Adrenal gland (tissue), 12 donors: ENCODE data around the gene SLC4A3. TPM values are rescaled to one million over a fixed set of nuclear protein-coding genes. Genes with fewer than 3 reads are reported as not detected.

Source experiments
- DNase-seq, 7 donors: peaks; one replicate each; pipeline ENCODE4 v3.0.0-alpha.2; 2019 to 2020
- H3K27ac ChIP-seq, 5 donors: fragments of 200-600 bp; sonication (generic) in 4 of 5; 1 replicate in 3 of 5; 2 replicates in 2 of 5; pipeline versions ENCODE4 v1.5.1 to v1.8.0; 2016 to 2020; ENCODE audit warnings: mild to moderate bottlenecking in 1 of 5
- H3K27me3 ChIP-seq: fragments of 200-600 bp; 2 replicates; pipeline ENCODE4 v1.8.0; 2021
- H3K36me3 ChIP-seq, 2 donors: fragments of 200-600 bp; replicated peaks in 1 of 2; 1 replicate in 1 of 2; 2 replicates in 1 of 2; pipeline versions ENCODE4 v1.5.1 to v1.8.0; 2018 to 2022
- H3K4me1 ChIP-seq, 2 donors: fragments of 200-600 bp; replicated peaks in 1 of 2; 1 replicate in 1 of 2; 2 replicates in 1 of 2; pipeline versions ENCODE4 v1.5.1 to v1.8.0; 2018 to 2021
- H3K4me3 ChIP-seq, 4 donors: fragments of 200-600 bp; sonication (generic) in 3 of 4; one replicate each; pipeline ENCODE4 v1.5.1; 2016 to 2018
- H3K9me3 ChIP-seq, 3 donors: fragments of 200-600 bp; sonication (generic) in 1 of 3; replicated peaks in 1 of 3; 1 replicate in 2 of 3; 2 replicates in 1 of 3; pipeline versions ENCODE4 v1.5.1 to v1.8.0; 2016 to 2021
- POLR2A ChIP-seq, 2 donors: fragments of 450-650 bp; IDR thresholded peaks; one replicate each; pipeline ENCODE4 v1.6.1; 2017; ENCODE audit warnings: antibody characterized with exemption in 2 of 2, mild to moderate bottlenecking in 2 of 2, moderate library complexity in 1 of 2
- WGBS, 4 donors: extraction: QIAGEN DNeasy Blood & Tissue Kit in 2 of 4; methylation state at CpG; one replicate each; pipeline versions ENCODE4 v1.1.5 to v1.1.7; 2013 to 2017; 5-methylcytosine and 5-hydroxymethylcytosine counted together
- intact Hi-C, 2 donors: fragments of 100-400 bp; cut with DNase I; formaldehyde crosslinking; loops; one replicate each; pipeline versions ENCODE4 v1.14.1 to v1.15.0; 2022 to 2023
- polyA plus RNA-seq, 3 donors: library from polyadenylated mRNA; stranded (reverse); fragments of 200-250 nt in 2 of 3; fragments of 350-450 nt in 1 of 3; fragmentation: Illumina TruSeq in 1 of 3; extraction: RNeasy Lipid Tissue Mini Kit (QIAGEN cat#74804) in 1 of 3; gene quantifications; one replicate each; pipeline ENCODE4 v1.2.3, GENCODE V29; 2013 to 2014
- total RNA-seq, 9 donors: library from RNA; depleted of rRNA in 4 of 9; stranded (reverse); fragments of >200 nt in 4 of 9; fragments of 120-200 nt in 1 of 9; fragmentation: NEBNext Ultra II Directional in 1 of 9; extraction: Animal tissue kit (Norgen Biotek cat#: 25700) in 1 of 9; gene quantifications; one replicate each; pipeline versions ENCODE4 v1.1.0 to v1.2.4, GENCODE V29; 2013 to 2023
- TF ChIP-seq, protein P1 (sequence below), 6 experiments: fragments of 450-650 bp in 4 of 6; fragments of 200-600 bp in 2 of 6; sonication (generic) in 1 of 6; IDR thresholded peaks; 1 replicate in 5 of 6; 2 replicates in 1 of 6; pipeline versions ENCODE4 v1.5.1 to v1.8.0; 2016 to 2021; ENCODE audit warnings: antibody characterized with exemption in 6 of 6, mild to moderate bottlenecking in 2 of 6, moderate library complexity in 1 of 6
- donor health status: healthy with polysubstance abuse.
- donor health status: Bipolar disorder and iron deficiency.
- donor health status: DM: yes; HTN: yes; CAD: no.
- donor health status: DM: no; HTN: no; CAD: no.
- donor health status: DM: no; HTN: no; CAD: no.
- donor health status: DM: yes; HTN: yes; CAD: no.

Gene SLC4A3
- total and polyA plus RNA-seq, 12 donors, result 3.9 to 40.5 (median 15.0) TPM

DNA sequence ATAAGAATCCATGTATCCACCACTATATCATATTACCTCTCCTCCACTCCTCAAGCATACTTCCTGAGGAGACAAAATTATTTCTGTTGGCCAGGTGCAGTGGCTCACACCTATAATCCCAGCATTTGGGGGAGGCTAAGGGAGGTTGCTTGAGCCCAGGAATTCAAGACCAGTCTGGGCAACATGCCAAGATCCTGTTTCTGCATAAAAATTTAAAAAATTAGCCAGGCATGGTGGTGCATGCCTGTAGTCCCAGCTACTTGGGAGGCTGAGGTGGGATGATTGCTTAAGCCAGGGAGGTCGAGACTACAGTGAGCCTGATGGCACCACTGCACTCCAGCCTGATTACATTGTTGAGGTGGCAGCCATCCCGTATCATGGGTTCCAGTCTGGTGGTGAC lies 46.1 kb upstream of the SLC4A3 start:
- Histone ChIP-seq H3K27ac (no peak overlapping the region), H3K4me1 (no peaks in the 10 kb centered on the region), H3K36me3 (no peaks in the 10 kb centered on the region), H3K4me3 (no peak overlapping the region), H3K9me3 (no peaks in the 10 kb centered on the region), H3K27me3 (no peaks in the 10 kb centered on the region)
- intact Hi-C loops, result no loop called here
- TF ChIP-seq POLR2A (IDR thresholded peaks at IDR 0.05), result no peak
- TF ChIP-seq, protein P1, sequence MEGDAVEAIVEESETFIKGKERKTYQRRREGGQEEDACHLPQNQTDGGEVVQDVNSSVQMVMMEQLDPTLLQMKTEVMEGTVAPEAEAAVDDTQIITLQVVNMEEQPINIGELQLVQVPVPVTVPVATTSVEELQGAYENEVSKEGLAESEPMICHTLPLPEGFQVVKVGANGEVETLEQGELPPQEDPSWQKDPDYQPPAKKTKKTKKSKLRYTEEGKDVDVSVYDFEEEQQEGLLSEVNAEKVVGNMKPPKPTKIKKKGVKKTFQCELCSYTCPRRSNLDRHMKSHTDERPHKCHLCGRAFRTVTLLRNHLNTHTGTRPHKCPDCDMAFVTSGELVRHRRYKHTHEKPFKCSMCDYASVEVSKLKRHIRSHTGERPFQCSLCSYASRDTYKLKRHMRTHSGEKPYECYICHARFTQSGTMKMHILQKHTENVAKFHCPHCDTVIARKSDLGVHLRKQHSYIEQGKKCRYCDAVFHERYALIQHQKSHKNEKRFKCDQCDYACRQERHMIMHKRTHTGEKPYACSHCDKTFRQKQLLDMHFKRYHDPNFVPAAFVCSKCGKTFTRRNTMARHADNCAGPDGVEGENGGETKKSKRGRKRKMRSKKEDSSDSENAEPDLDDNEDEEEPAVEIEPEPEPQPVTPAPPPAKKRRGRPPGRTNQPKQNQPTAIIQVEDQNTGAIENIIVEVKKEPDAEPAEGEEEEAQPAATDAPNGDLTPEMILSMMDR (IDR thresholded peaks at IDR 0.05), result no peak
- no peak for DNase-seq
- 75 to 86% (median 79%) methylated on average over 2 of the region's 2 CpGs for WGBS, 4 donors

DNA sequence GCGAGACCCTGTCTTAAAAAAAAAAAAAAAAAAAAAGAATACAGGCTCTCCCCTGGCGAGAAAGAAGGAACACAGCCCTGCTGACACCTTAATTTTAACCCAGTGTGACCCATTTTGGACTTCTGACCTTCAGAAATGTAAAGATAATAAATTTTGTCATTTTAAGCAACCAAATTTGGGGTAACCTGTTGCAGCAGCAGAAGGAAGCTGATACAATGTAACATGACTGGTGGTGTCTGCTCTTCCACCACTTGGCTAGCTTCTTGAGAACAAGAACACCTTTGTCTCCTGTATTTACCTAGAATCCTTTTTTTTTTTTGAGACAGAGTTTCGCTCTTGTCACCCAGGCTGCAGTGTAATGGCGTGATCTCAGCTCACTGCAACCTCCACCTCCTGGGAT lies 36.3 kb upstream of the SLC4A3 start:
- H3K27me3 ChIP-seq, result no peaks in the 10 kb centered on the region
- no peaks in the 10 kb centered on the region for H3K4me1 ChIP-seq
- H3K36me3 ChIP-seq, result no peaks in the 10 kb centered on the region
- intact Hi-C loops, result no loop called here
- no peak for TF ChIP-seq POLR2A (IDR thresholded peaks at IDR 0.05)
- TF ChIP-seq, protein P1 (IDR thresholded peaks at IDR 0.05), result no peak
- no peaks in the 10 kb centered on the region for H3K9me3 ChIP-seq
- 59 to 70% (median 68%) methylated on average over 4 of the region's 4 CpGs for WGBS, 4 donors
- no peak overlapping the region for H3K27ac ChIP-seq
- no peak overlapping the region for H3K4me3 ChIP-seq
- DNase-seq, result no peak

DNA sequence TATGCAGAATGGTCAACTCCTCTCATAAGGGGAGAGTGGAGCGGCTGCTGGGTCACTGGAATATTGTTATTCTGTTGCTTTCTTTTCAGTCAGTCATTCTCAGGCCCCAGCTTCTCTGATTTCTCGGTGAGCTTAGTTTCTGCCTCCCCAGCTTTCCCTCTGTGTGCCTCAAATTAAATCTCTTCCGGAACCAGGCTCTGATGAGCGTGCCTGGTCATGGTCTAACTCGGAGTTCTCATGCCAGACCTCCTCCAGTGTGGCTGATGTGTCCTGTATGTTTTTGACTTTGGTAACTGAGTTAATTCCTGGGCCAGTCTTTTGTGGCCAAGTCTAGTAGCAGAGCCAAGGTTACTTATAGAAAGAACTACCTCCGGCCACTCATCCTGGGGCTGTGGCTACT lies 34.7 kb upstream of the SLC4A3 start:
- H3K27ac ChIP-seq, result no peak overlapping the region
- 77 to 87% (median 81%) methylated on average over 6 of the region's 6 CpGs for WGBS, 4 donors
- H3K4me1 ChIP-seq, result peaks cover 3 to 4% of the 10 kb centered on the region in 2 donors
- H3K9me3 ChIP-seq, result no peaks in the 10 kb centered on the region
- intact Hi-C loops, result no loop called here
- DNase-seq, result peak in 1 of 7 donors; percentile 68
- no peaks in the 10 kb centered on the region for H3K36me3 ChIP-seq
- TF ChIP-seq POLR2A (IDR thresholded peaks at IDR 0.05), result no peak
- TF ChIP-seq, protein P1 (IDR thresholded peaks at IDR 0.05), result no peak
- no peak overlapping the region for H3K4me3 ChIP-seq
- H3K27me3 ChIP-seq, result no peaks in the 10 kb centered on the region

DNA sequence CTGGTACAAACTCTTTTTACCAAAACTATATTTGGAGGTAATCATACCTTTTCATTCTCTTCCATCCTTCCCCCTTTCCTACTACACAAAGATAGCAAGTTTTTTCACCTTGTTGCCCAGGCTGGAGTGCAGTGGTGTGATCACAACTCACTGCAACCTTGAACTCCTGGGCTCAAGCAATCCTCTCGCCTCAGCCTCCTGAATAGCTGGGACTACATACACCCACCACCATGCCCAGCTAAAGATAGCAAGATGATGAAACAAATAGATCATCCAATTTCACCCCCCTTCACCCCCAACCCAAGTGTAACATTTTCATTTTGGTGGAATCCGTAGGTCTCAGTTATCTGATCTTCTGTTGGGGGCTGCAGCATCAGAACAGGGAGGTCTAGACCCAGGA lies 34.3 kb upstream of the SLC4A3 start:
- no peak overlapping the region for H3K27ac ChIP-seq
- H3K4me3 ChIP-seq, result no peak overlapping the region

More for the DNA sequence above, 34.3 kb upstream of the SLC4A3 start:
- no peaks in the 10 kb centered on the region for H3K36me3 ChIP-seq
- TF ChIP-seq POLR2A (IDR thresholded peaks at IDR 0.05), result no peak
- TF ChIP-seq, protein P1 (IDR thresholded peaks at IDR 0.05), result no peak
- DNase-seq, result no peak
- H3K9me3 ChIP-seq, result no peaks in the 10 kb centered on the region
- intact Hi-C loops, result no loop called here
- peaks cover 3 to 4% of the 10 kb centered on the region in 2 donors for H3K4me1 ChIP-seq
- 59 to 84% (median 79%) methylated on average over 2 of the region's 2 CpGs for WGBS, 4 donors
- H3K27me3 ChIP-seq, result no peaks in the 10 kb centered on the region
